HCT116 (cell line): Measurements from ENCODE around the gene TCEAL5. TPM values are rescaled to one million over a fixed set of nuclear protein-coding genes. Genes with fewer than 3 reads are reported as not detected.

ENCODE experiments used
- ATAC-seq: fragments of 200-7000 bp; cut with Tn5 transposase; 2 replicates; pipeline ENCODE4 v1.9.1; 2020; ENCODE audit warnings: mild to moderate bottlenecking, moderate library complexity
- BruUV-seq: library from RNA; stranded (reverse); fragments of 400-500 nt; replicated peaks from 2 replicates; lab custom pipeline; 2021; lab: Mats Ljungman, UMichigan
- CTCF ChIA-PET: fragments of 300-600 bp; sonication (Branson Sonifier 250); formaldehyde crosslinking; loops from one replicate; lab custom pipeline; 2021; ENCODE audit warnings: antibody characterized with exemption; lab: Charles Lee
- POLR2A ChIA-PET: fragments of 300-600, 350-600 bp; sonication (Branson Sonifier 250); formaldehyde crosslinking; loops from one replicate; lab custom pipeline; 2021; ENCODE audit warnings: antibody characterized with exemption; lab: Charles Lee
- RAD21 ChIA-PET, 2 experiments: fragments of 300-600 bp; sonication (Branson Sonifier 250); formaldehyde crosslinking; loops; one replicate each; lab custom pipeline; 2023; ENCODE audit warnings: low total read pairs in 2 of 2; ENCODE audit not compliant: uncharacterized antibody in 2 of 2, unreplicated experiment in 2 of 2, low non-redundant PET in 1 of 2; lab: Charles Lee
- DNase-seq: peaks from one replicate; pipeline ENCODE4 v3.0.0-alpha.2; 2010; ENCODE audit warnings: low read depth, low spot score
- H2AFZ ChIP-seq: fragments of 200-600 bp; shearing (Covaris generic), sonication (generic); 2 replicates; pipeline ENCODE4 v1.6.1; 2017; ENCODE audit warnings: low read depth, mixed run types, mixed read lengths, antibody characterized with exemption, low read length; ENCODE audit not compliant: poor library complexity, severe bottlenecking
- H3K27ac ChIP-seq: 2 replicates; pipeline ENCODE4 v1.5.1; 2012; ENCODE audit warnings: low read depth, low read length
- H3K27me3 ChIP-seq: fragments of 200-600 bp; sonication (generic); 2 replicates; pipeline ENCODE4 v1.6.1; 2016; ENCODE audit warnings: mixed run types, low read length, mixed read lengths; ENCODE audit not compliant: insufficient read depth
- H3K36me3 ChIP-seq, 2 experiments: fragments of 200-500 bp in 1 of 2; fragments of 200-600 bp in 1 of 2; sonication (Bioruptor generic) in 1 of 2; sonication (generic) in 1 of 2; 2 replicates each; pipeline versions ENCODE4 v1.5.1 to v1.6.1; 2014 to 2016; ENCODE audit warnings: low read length in 2 of 2, inconsistent platforms in 1 of 2, mixed read lengths in 1 of 2, mixed run types in 1 of 2; ENCODE audit not compliant: insufficient read depth in 2 of 2, control insufficient read depth in 1 of 2
- H3K4me1 ChIP-seq, 2 experiments: fragments of 200-600 bp in 1 of 2; sonication (generic) in 1 of 2; 2 replicates each; pipeline versions ENCODE4 v1.5.1 to v1.6.1; 2012 to 2017; ENCODE audit warnings: low read length in 2 of 2, inconsistent platforms in 1 of 2, mild to moderate bottlenecking in 1 of 2, mixed read lengths in 1 of 2, mixed run types in 1 of 2, moderate library complexity in 1 of 2; ENCODE audit not compliant: insufficient read depth in 2 of 2, control insufficient read depth in 1 of 2
- H3K4me2 ChIP-seq: fragments of 200-600 bp; sonication (generic); 2 replicates; pipeline ENCODE4 v1.6.1; 2017; ENCODE audit warnings: mixed run types, low read length, mixed read lengths
- H3K4me3 ChIP-seq, 2 experiments: fragments of 200-600 bp in 1 of 2; sonication (generic) in 1 of 2; replicated peaks in 1 of 2; 2 replicates each; pipeline ENCODE4 v1.5.1; 2011 to 2016; ENCODE audit warnings: low read length in 2 of 2, control low read depth in 1 of 2, low read depth in 1 of 2, mild to moderate bottlenecking in 1 of 2, mixed read lengths in 1 of 2, mixed run types in 1 of 2
- H3K79me2 ChIP-seq: fragments of 200-600 bp; sonication (generic); 2 replicates; pipeline ENCODE4 v1.6.1; 2017; ENCODE audit warnings: mild to moderate bottlenecking, mixed run types, low read length, moderate library complexity, mixed read lengths; ENCODE audit not compliant: insufficient read depth
- H3K9ac ChIP-seq: fragments of 200-600 bp; sonication (generic); 2 replicates; pipeline ENCODE4 v1.6.1; 2016; ENCODE audit warnings: low read length, mixed read lengths
- H3K9me2 ChIP-seq: fragments of 200-600 bp; sonication (generic), shearing (Covaris generic); 2 replicates; pipeline ENCODE4 v1.6.1; 2017; ENCODE audit warnings: mixed run types, mild to moderate bottlenecking, moderate library complexity; ENCODE audit not compliant: insufficient read depth
- H3K9me3 ChIP-seq, 2 experiments: fragments of 200-500 bp in 1 of 2; fragments of 200-600 bp in 1 of 2; sonication (Bioruptor generic) in 1 of 2; sonication (generic) in 1 of 2; 2 replicates each; pipeline ENCODE4 v1.6.1; 2014 to 2017; ENCODE audit warnings: low read length in 2 of 2, mixed read lengths in 2 of 2, inconsistent platforms in 1 of 2, low read depth in 1 of 2, mild to moderate bottlenecking in 1 of 2, mixed run types in 1 of 2, moderate library complexity in 1 of 2; ENCODE audit not compliant: control insufficient read depth in 1 of 2, insufficient read depth in 1 of 2
- H4K20me1 ChIP-seq: fragments of 200-600 bp; sonication (generic), shearing (Covaris generic); 2 replicates; pipeline ENCODE4 v1.6.1; 2017; ENCODE audit warnings: mixed run types, mild to moderate bottlenecking, moderate library complexity; ENCODE audit not compliant: insufficient read depth
- CBX3 ChIP-seq: IDR thresholded peaks from 2 replicates; pipeline ENCODE4 v1.6.1; 2012; ENCODE audit warnings: low read depth
- EGR1 ChIP-seq: IDR thresholded peaks from 2 replicates; pipeline ENCODE4 v1.6.1; 2012; ENCODE audit warnings: low read depth
- ELF1 ChIP-seq: IDR thresholded peaks from 2 replicates; pipeline ENCODE4 v1.6.1; 2012; ENCODE audit warnings: low read depth, borderline replicate concordance
- EZH2phosphoT487 ChIP-seq: fragments of 200-600 bp; IDR thresholded peaks from 2 replicates; pipeline ENCODE4 v1.6.1; 2018; ENCODE audit warnings: antibody characterized with exemption, borderline replicate concordance
- FOSL1 ChIP-seq: IDR thresholded peaks from 2 replicates; pipeline ENCODE4 v1.6.1; 2012; ENCODE audit warnings: low read depth
- JUND ChIP-seq: IDR thresholded peaks from 2 replicates; pipeline ENCODE4 v1.6.1; 2012
- MAX ChIP-seq: IDR thresholded peaks from 2 replicates; pipeline ENCODE4 v1.6.1; 2012
- POLR2A ChIP-seq: IDR thresholded peaks from 2 replicates; pipeline ENCODE4 v1.7.0; 2011; ENCODE audit warnings: borderline replicate concordance; ENCODE audit not compliant: insufficient read depth, insufficient read length; ENCODE audit errors: extremely low read depth
- RAD21 ChIP-seq: IDR thresholded peaks from 2 replicates; pipeline ENCODE4 v1.6.1; 2012; ENCODE audit warnings: low read depth, mild to moderate bottlenecking
- REST ChIP-seq: IDR thresholded peaks from 2 replicates; pipeline ENCODE4 v1.6.1; 2012; ENCODE audit warnings: low read depth
- SP1 ChIP-seq: IDR thresholded peaks from 2 replicates; pipeline ENCODE4 v1.6.1; 2012; ENCODE audit warnings: low read depth
- SRF ChIP-seq: IDR thresholded peaks from 2 replicates; pipeline ENCODE4 v1.6.1; 2012; ENCODE audit warnings: low read depth
- TCF7L2 ChIP-seq: IDR thresholded peaks from 2 replicates; pipeline ENCODE4 v1.7.0; 2011; ENCODE audit warnings: borderline replicate concordance, inconsistent platforms; ENCODE audit not compliant: insufficient read depth, insufficient read length; ENCODE audit errors: extremely low read depth
- ZBTB33 ChIP-seq: IDR thresholded peaks from 2 replicates; pipeline ENCODE4 v1.6.1; 2011; ENCODE audit warnings: mild to moderate bottlenecking, low read length, moderate library complexity; ENCODE audit not compliant: insufficient replicate concordance; ENCODE audit errors: extremely low read depth
- ZFX ChIP-seq: fragments of 450-650 bp; IDR thresholded peaks from 2 replicates; pipeline ENCODE4 v1.6.1; 2017
- ZNF274 ChIP-seq: fragments of 200-500 bp; sonication (Bioruptor generic); IDR thresholded peaks from 2 replicates; pipeline ENCODE4 v1.6.1; 2014; ENCODE audit warnings: mild to moderate bottlenecking, low read depth, low read length, inconsistent platforms
- intact Hi-C: fragments of 100-400 bp; cut with micrococcal nuclease; formaldehyde crosslinking; loops from 2 replicates; pipeline ENCODE4 v1.10.0; 2022
- total RNA-seq: library from RNA; stranded (reverse); gene quantifications from one replicate; pipeline ENCODE4 v1.2.1, GENCODE V29; 2021; ENCODE audit not compliant: unreplicated experiment

The TCEAL5 gene
- total RNA-seq, 1 experiment from 2014 or later, result not detected

- ChIA-PET RAD21 (no interaction called here), CTCF (no interaction called here), POLR2A (no interaction called here)
- Histone ChIP-seq H3K36me3 (no peaks in the 10 kb centered on the region), H3K9me3 (no peaks in the 10 kb centered on the region), H3K4me3 (no peak overlapping the region), H3K9me2 (no peaks in the 10 kb centered on the region), H3K9ac (no peak overlapping the region), H3K27me3 (no peaks in the 10 kb centered on the region), H2AFZ (no peak overlapping the region), H3K4me1 (peaks cover 3 to 15% of the 10 kb centered on the region in 2 experiments; a peak in 2 of 4 replicates), H3K27ac (no peak overlapping the region), H3K4me2 (no peak overlapping the region), H3K79me2 (peaks cover 19% of the 10 kb centered on the region), H4K20me1 (no peaks in the 10 kb centered on the region)
- TF ChIP-seq EGR1, result no peak
- TF ChIP-seq SP1, result no peak
- no peak for TF ChIP-seq EZH2phosphoT487
- no peak for TF ChIP-seq RAD21
- no peak for TF ChIP-seq ZBTB33
- TF ChIP-seq TCF7L2, result no peak
- no peak for TF ChIP-seq FOSL1
- no peak for TF ChIP-seq MAX
- no peak for TF ChIP-seq ELF1
- TF ChIP-seq ZFX, result no peak
- TF ChIP-seq SRF, result no peak
- no peak for TF ChIP-seq ZNF274
- TF ChIP-seq CBX3, result no peak
- TF ChIP-seq REST, result no peak
- TF ChIP-seq JUND, result no peak
- TF ChIP-seq POLR2A, result no peak
- no peak for DNase-seq
- no peak for ATAC-seq
- intact Hi-C loops, result no loop called here
- BruUV-seq, result no TSS peak
Observed at GRCh38 chrX:103250977-103251376, 25.6 kb downstream of the TCEAL5 start.
